NB4 (cell line): ENCODE measurements around the gene PC.
A peak's percentile ranks its signal among the peaks of the same experiment; 100 is the strongest.

Experiments used
- DNase-seq: peaks from one replicate; pipeline ENCODE4 v3.0.0; 2010; ENCODE audit warnings: low read depth
- H3K4me3 ChIP-seq: one replicate; pipeline ENCODE4 v1.5.1; 2011; ENCODE audit warnings: mild to moderate bottlenecking, low read depth, low read length, moderate library complexity
- CTCF ChIP-seq: IDR thresholded peaks from one replicate; pipeline ENCODE4 v1.5.1; 2012; ENCODE audit warnings: low read depth, low read length
- MAX ChIP-seq: IDR thresholded peaks from 2 replicates; pipeline ENCODE4 v1.6.1; 2011; ENCODE audit warnings: low read depth, low read length
- MYC ChIP-seq: IDR thresholded peaks from 2 replicates; pipeline ENCODE4 v1.6.1; 2011; ENCODE audit warnings: low read depth, low read length
- POLR2A ChIP-seq: IDR thresholded peaks from 2 replicates; pipeline ENCODE4 v1.6.1; 2011; ENCODE audit warnings: mild to moderate bottlenecking; ENCODE audit not compliant: insufficient read length; ENCODE audit errors: extremely low read depth

Gene PC

GRCh38 chr11:66844496-66845142 lies 113.6 kb downstream of the PC start:
- no peak for TF ChIP-seq MYC
- no peak for TF ChIP-seq MAX
- no peak for TF ChIP-seq CTCF
- no peak for TF ChIP-seq POLR2A
- peak overlapping the region; percentile 96 for H3K4me3 ChIP-seq
- DNase-seq, result peak; percentile 0

DNA sequence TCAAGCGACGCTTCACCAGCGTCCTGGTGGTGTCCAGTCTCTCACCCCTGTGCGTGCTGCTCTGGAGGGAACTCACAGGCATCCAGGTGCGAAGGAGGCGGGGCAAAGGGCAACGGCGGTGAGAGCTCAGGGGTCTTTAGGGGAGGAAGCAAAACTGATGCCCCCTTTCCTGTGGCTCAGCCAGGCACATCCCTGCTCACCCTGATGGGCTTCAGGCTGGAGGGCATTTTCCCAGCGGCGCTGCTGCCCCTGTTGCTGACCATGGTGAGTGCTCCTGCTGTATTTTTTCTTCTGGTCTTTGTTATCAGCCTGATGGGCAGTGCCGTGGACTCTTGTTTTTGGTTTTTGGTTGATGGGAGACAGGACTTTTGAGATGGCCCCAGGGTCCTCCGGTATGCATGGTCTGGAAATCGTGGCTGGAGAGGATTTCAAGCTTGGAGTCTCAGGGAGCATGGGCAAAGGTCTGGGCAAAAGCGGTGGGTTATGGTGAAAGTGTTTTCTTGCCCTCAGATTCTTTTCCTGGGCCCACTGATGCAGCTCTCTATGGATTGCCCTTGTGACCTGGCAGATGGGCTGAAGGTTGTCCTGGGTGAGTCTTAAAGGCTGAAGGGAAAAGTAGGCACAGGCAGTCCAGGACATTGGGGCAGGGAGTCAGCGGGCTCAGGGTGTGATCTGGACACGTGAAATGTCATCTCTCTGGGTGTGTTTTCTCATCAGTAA lies 114.2 kb downstream of the PC start:
- peak overlapping the region; percentile 96 for H3K4me3 ChIP-seq
- no peak for TF ChIP-seq POLR2A
- TF ChIP-seq CTCF, result no peak
- no peak; the same call in none of the 2 replicates for TF ChIP-seq MAX
- no peak for TF ChIP-seq MYC
- DNase-seq, result no peak

- H3K4me3 ChIP-seq, result peak within 1 kb of the TSS; percentile 96
- DNase-seq, result peak; percentile 95
- TF ChIP-seq CTCF (no peak), MYC (peak; percentile 2), POLR2A (peak; percentile 94), MAX (no peak)
These were observed 115.0 kb downstream of the PC start, which contains the start of gene RCE1 for GRCh38 chr11:66842896-66843775. Gene RCE1 (plus strand): TSS chr11:66843441. CDS start chr11:66843456, 15 bp downstream.

DNA sequence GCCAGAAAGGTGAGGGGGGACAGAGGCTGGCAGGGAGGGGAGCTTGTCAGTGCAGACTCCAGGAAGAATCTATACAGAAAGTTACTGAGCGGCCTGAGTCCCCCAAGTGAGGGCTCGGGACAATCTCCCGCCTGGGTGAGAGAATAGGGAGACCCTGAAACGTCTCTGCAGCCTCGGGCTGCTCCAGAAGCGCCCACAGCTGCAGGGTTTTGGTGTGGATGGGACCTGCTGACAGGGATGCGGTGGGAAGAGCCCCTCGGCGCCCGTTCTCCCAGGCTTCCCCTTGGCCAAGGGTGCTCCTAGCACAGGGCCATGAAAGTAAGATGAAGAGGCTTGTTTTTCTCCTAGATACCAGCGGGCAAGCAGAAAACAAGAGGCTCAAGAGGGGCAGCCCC lies 115.7 kb downstream of the PC start:
- no peak for DNase-seq
- TF ChIP-seq MYC, result no peak
- no peak for TF ChIP-seq POLR2A
- no peak for TF ChIP-seq MAX
- TF ChIP-seq CTCF, result no peak

DNA sequence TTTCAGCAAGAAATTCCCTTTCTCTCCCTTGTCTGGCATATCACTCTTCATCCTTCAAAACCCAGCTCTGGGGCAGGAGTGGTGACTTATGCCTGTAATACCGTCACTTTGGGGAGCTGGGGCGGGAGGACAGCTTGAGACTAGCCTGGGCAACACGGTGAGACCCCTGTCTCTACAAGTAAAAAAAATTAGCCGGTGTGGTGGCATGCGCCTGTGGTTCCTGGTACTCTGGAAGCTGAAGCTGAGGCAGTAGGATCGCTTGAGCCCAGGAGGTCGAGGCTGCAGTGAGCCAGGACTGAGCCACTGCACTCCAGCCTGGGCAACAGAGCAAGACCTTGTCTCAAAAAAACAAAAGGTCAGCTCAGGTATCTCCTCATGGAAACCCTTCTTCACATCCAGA lies 116.3 kb downstream of the PC start:
- TF ChIP-seq MAX, result no peak
- TF ChIP-seq MYC, result no peak
- no peak for TF ChIP-seq POLR2A
- TF ChIP-seq CTCF, result no peak
- peak overlapping the region; percentile 94 for H3K4me3 ChIP-seq
- DNase-seq, result no peak

More for the DNA sequence above, 115.7 kb downstream of the PC start:
- peak overlapping the region; percentile 94 for H3K4me3 ChIP-seq
